ENCODE data around the gene TMEM9. TPM values are rescaled to one million over a fixed set of nuclear protein-coding genes. Genes with fewer than 3 reads are reported as not detected.

Gene TMEM9
- total RNA-seq, 1 donor from 2014 or later, result 13.2 TPM

- Mint-ChIP-seq H3K27ac (no peak overlapping the region), H3K36me3 (ENCODE audit: low read depth) (no peaks in the 10 kb centered on the region), H3K4me1 (ENCODE audit: low read depth) (no peaks in the 10 kb centered on the region), H3K27me3 (ENCODE audit: insufficient read depth) (peaks cover 17% of the 10 kb centered on the region), H3K4me3 (no peak overlapping the region), H3K9me3 (no peaks in the 10 kb centered on the region)
- DNase-seq (ENCODE audit: low spot score), result no peak
- intact Hi-C loops (cut with micrococcal nuclease), result no loop called here
These were observed 65.3 kb downstream of the TMEM9 start for GRCh38 chr1:201088901-201089525.

GRCh38 chr1:201088395-201088794 lies 65.9 kb downstream of the TMEM9 start:
- no peaks in the 10 kb centered on the region for H3K4me1 Mint-ChIP-seq (ENCODE audit: low read depth)
- no peaks in the 10 kb centered on the region for H3K9me3 Mint-ChIP-seq
- no peak for DNase-seq (ENCODE audit: low spot score)
- peaks cover 17% of the 10 kb centered on the region for H3K27me3 Mint-ChIP-seq (ENCODE audit: insufficient read depth)
- H3K36me3 Mint-ChIP-seq (ENCODE audit: low read depth), result no peaks in the 10 kb centered on the region
- intact Hi-C loops (cut with micrococcal nuclease), result no loop called here
- H3K4me3 Mint-ChIP-seq, result no peak overlapping the region
- H3K27ac Mint-ChIP-seq, result no peak overlapping the region

GRCh38 chr1:201085902-201086735 lies 68.2 kb downstream of the TMEM9 start:
- Mint-ChIP-seq H3K36me3 (ENCODE audit: low read depth) (no peaks in the 10 kb centered on the region), H3K27me3 (ENCODE audit: insufficient read depth) (peaks cover 12% of the 10 kb centered on the region), H3K27ac (no peak overlapping the region), H3K4me3 (no peak overlapping the region), H3K9me3 (no peaks in the 10 kb centered on the region), H3K4me1 (ENCODE audit: low read depth) (no peaks in the 10 kb centered on the region)
- no peak for DNase-seq (ENCODE audit: low spot score)
- intact Hi-C loops (cut with micrococcal nuclease), result loop anchor here (1.0 kb wide), 2 partner anchors 28 to 33 kb away; no protein-coding TSS in a partner anchor

Other genes with a start within 250 kb of the TMEM9 start
- 50.4 and 52.0 TPM in 2 replicates for gene KIF21B, start 130.8 kb downstream of the TMEM9 start, total RNA-seq
- gene CACNA1S, start 42.0 kb downstream of the TMEM9 start, total RNA-seq, result not detected in 2 replicates
- not detected in 2 replicates for gene ASCL5, start 27.3 kb downstream of the TMEM9 start, total RNA-seq
- not detected in 2 replicates for gene IGFN1, start 36.4 kb upstream of the TMEM9 start, total RNA-seq
- not detected in 2 replicates for gene PKP1, start 129.0 kb upstream of the TMEM9 start, total RNA-seq
- not detected in 2 replicates for gene TNNT2, start 223.2 kb upstream of the TMEM9 start, total RNA-seq
- gene LAD1, start 244.8 kb upstream of the TMEM9 start, total RNA-seq, result not detected in 2 replicates